Fibroblast of the aortic adventitia (primary cell): ENCODE measurements around the gene WNT8B. TPM values are rescaled to one million over a fixed set of nuclear protein-coding genes. Genes with fewer than 3 reads are reported as not detected.
A peak's percentile ranks its signal among the peaks of the same experiment; 100 is the strongest.

ENCODE experiments used
- DNase-seq: peaks from one replicate; pipeline ENCODE4 v3.0.0-alpha.2; 2010; ENCODE audit warnings: low read depth
- H3K4me3 ChIP-seq: 2 replicates; pipeline ENCODE4 v1.5.1; 2011; ENCODE audit warnings: low read depth, mild to moderate bottlenecking, control low read depth, low read length, moderate library complexity
- CTCF ChIP-seq: IDR thresholded peaks from 2 replicates; pipeline ENCODE4 v1.5.1; 2011; ENCODE audit warnings: mild to moderate bottlenecking, low read length, control low read depth, inconsistent platforms; ENCODE audit not compliant: insufficient read depth
- total RNA-seq: library from RNA; depleted of rRNA; stranded (reverse); fragments of >200 nt; gene quantifications from 2 replicates; pipeline ENCODE4 v1.2.3, GENCODE V29; 2012; ENCODE audit warnings: low replicate concordance

The WNT8B gene
- total RNA-seq, 1 donor, result not detected

DNA sequence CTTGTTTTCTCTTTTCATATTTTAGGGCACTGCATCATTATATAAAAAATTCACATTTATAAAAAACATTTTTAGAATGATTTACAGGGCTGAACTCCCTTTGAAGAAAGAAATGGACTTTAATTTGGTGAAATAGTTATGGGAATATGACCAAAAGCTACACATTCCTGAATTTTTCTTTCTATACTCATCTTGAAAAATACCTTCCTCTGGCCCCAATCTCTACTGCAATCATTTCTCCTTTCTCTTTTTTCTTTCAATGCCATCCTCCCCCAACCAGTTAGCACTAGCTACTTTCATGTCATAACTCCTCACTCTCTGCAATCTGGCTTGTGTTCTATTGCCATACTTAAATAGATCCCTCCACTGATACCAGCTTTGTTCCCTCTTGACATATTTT is 6.2 kb downstream of the WNT8B start:
- peak; percentile 11 for DNase-seq
- TF ChIP-seq CTCF, result no peak
- no peak overlapping the region for H3K4me3 ChIP-seq

- no peak for DNase-seq
- no peak for TF ChIP-seq CTCF
- H3K4me3 ChIP-seq, result no peak overlapping the region
Observed at GRCh38 chr10:100469756-100470155, 6.9 kb downstream of the WNT8B start.

DNA sequence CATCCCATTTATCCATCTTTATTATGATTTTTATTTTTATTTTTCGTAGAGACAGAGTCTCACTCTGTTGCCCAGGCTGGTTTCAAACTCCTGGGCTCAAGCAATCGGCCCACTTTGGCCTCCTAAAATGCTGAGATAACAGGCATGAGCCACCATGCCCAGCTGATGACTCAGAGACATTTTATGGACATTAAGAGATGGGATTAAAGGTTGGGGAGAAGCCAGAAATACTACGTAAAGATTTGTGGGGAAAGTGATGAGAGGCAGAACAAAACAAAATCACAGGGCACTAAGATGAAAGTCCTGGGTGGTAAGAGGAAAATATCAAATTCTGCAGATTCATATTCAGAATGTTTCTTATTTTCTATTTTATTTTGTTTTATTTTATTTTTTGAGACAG is 7.6 kb downstream of the WNT8B start:
- DNase-seq, result peak; percentile 15
- no peak for TF ChIP-seq CTCF
- no peak overlapping the region for H3K4me3 ChIP-seq

DNA sequence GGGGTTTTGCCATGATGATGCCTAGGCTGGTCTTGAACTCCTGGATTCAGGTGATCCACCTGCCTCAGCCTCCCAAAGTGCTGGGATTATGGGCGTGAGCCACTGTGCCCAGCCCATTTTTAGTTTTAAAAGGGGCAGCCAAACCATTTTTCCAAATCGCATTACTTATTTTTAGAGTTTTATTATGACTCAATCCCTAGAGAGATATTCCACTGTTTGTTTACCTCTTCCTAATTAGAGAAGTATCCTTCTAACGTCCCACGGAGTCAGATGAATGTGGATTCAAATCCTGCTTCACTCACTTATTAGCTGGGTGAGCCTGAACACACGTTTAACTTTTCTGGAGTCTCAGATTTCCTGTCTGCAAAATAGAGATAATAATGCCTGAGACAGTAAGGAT is 15.2 kb downstream of the WNT8B start:
- H3K4me3 ChIP-seq, result no peak overlapping the region
- no peak for DNase-seq
- TF ChIP-seq CTCF, result no peak

GRCh38 chr10:100479037-100479436 is 16.2 kb downstream of the WNT8B start:
- TF ChIP-seq CTCF, result no peak
- no peak overlapping the region for H3K4me3 ChIP-seq
- DNase-seq, result no peak

DNA sequence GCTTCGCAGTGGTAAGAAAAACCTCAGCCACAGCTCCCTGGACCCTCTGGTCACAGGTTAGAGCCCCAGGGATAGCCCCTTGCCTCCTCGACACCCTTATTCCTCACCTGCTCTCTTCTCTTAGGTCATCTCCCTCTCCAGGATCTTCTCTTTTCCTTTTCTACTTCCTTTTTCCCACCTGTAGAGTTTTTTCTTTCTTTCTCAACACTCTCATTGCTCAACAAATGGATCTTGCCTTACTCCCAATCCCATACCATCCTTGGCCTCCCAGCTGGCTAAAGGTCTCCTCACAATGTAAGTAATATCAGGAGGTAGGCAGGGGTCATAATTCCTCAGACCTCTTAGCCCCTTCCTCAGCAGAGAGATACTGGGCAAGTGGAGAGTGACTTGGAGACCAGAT is 17.2 kb downstream of the WNT8B start:
- H3K4me3 ChIP-seq, result no peak overlapping the region
- no peak for TF ChIP-seq CTCF
- DNase-seq, result no peak

DNA sequence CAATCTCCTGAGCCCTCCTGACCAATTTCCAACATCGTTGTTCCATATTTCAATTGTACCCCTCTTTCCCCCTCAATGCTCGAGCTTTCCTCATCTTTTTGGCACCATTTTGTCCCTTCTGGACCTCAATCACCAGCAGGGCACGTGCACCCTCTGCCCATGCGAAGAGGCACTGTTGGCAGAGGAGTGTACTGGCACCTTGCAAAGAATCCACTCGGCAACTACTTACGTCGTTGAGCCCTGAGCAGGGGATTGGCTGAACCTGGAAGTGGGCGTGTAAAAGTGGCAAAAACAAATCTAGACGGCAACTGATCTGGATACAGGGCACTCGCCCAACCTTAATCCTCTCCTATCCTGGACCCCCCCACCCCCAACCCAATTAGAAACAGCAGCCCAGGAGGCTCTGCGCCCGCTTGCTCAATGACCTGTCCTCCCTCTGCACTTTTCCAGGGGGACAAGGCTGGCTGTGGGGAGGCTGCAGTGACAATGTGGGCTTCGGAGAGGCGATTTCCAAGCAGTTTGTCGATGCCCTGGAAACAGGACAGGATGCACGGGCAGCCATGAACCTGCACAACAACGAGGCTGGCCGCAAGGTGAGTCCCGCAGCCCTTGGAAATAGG is 18.8 kb downstream of the WNT8B start:
- DNase-seq, result peak; percentile 83
- no peak for TF ChIP-seq CTCF
- peak overlapping the region; percentile 58 for H3K4me3 ChIP-seq
